Panc1 (cell line): Measurements from ENCODE around the gene USP30. TPM values are rescaled to one million over a fixed set of nuclear protein-coding genes. Genes with fewer than 3 reads are reported as not detected.
A peak's percentile ranks its signal among the peaks of the same experiment; 100 is the strongest.

Experiments
- ATAC-seq: fragments of 200-7000 bp; cut with Tn5 transposase; 2 replicates; pipeline ENCODE4 v1.9.1; 2020; ENCODE audit warnings: mild to moderate bottlenecking, moderate library complexity
- BruUV-seq: library from RNA; stranded (reverse); fragments of 400-500 nt; replicated peaks from 2 replicates; lab custom pipeline; 2021; lab: Mats Ljungman, UMichigan
- CTCF ChIA-PET: fragments of 300-600 bp; sonication (Branson Sonifier 250); formaldehyde crosslinking; loops from one replicate; lab custom pipeline; 2022; ENCODE audit warnings: antibody characterized with exemption; lab: Charles Lee
- POLR2A ChIA-PET: fragments of 300-600 bp; sonication (Branson Sonifier 250); formaldehyde crosslinking; loops from one replicate; lab custom pipeline; 2022; ENCODE audit warnings: antibody characterized with exemption; lab: Charles Lee
- DNase-seq: peaks from one replicate; pipeline ENCODE4 v3.0.0-alpha.2; 2010; ENCODE audit warnings: low read depth, low spot score
- H3K27ac ChIP-seq: 2 replicates; pipeline ENCODE4 v1.5.1; 2011; ENCODE audit warnings: mild to moderate bottlenecking, low read length, inconsistent platforms
- H3K27me3 ChIP-seq: fragments of 200-500 bp; sonication (Bioruptor generic); 2 replicates; pipeline ENCODE4 v1.6.0; 2014; ENCODE audit warnings: low read length, inconsistent platforms; ENCODE audit not compliant: control insufficient read depth, insufficient read depth
- H3K36me3 ChIP-seq: fragments of 200-500 bp; sonication (Bioruptor generic); 2 replicates; pipeline ENCODE4 v1.5.1; 2014; ENCODE audit warnings: inconsistent platforms, mild to moderate bottlenecking, low read length, moderate library complexity; ENCODE audit not compliant: control insufficient read depth, insufficient read depth
- H3K4me1 ChIP-seq: 2 replicates; pipeline ENCODE4 v1.5.1; 2011; ENCODE audit warnings: inconsistent platforms, mild to moderate bottlenecking, low read length, moderate library complexity; ENCODE audit not compliant: control insufficient read depth, insufficient read depth
- H3K4me3 ChIP-seq, 2 experiments: 2 replicates each; pipeline ENCODE4 v1.5.1; 2011 to 2012; ENCODE audit warnings: low read depth in 2 of 2, low read length in 2 of 2, mild to moderate bottlenecking in 2 of 2, inconsistent platforms in 1 of 2, moderate library complexity in 1 of 2
- H3K9me3 ChIP-seq: fragments of 200-500 bp; sonication (Bioruptor generic); 2 replicates; pipeline ENCODE4 v1.5.1; 2014; ENCODE audit warnings: low read depth, mild to moderate bottlenecking, inconsistent platforms, low read length, moderate library complexity; ENCODE audit not compliant: control insufficient read depth, insufficient read depth
- CTCF ChIP-seq: fragments of 450-650 bp; IDR thresholded peaks from 2 replicates; pipeline ENCODE4 v1.5.1; 2017; ENCODE audit warnings: mild to moderate bottlenecking
- POLR2AphosphoS5 ChIP-seq: IDR thresholded peaks from 2 replicates; pipeline ENCODE4 v1.6.1; 2012; ENCODE audit warnings: mild to moderate bottlenecking, low read depth, low read length, moderate library complexity
- REST ChIP-seq, 2 experiments: IDR thresholded peaks; 2 replicates each; pipeline ENCODE4 v1.6.1; 2011 to 2012; ENCODE audit warnings: low read depth in 2 of 2, control low read depth in 1 of 2, low read length in 1 of 2, mild to moderate bottlenecking in 1 of 2, moderate library complexity in 1 of 2; ENCODE audit not compliant: insufficient read depth in 1 of 2
- SIN3A ChIP-seq: IDR thresholded peaks from 2 replicates; pipeline ENCODE4 v1.6.1; 2012; ENCODE audit warnings: low read depth, mild to moderate bottlenecking, low read length, moderate library complexity, borderline replicate concordance; ENCODE audit not compliant: insufficient read depth
- TCF7L2 ChIP-seq: IDR thresholded peaks from 2 replicates; pipeline ENCODE4 v1.6.1; 2011; ENCODE audit warnings: mild to moderate bottlenecking, low read depth, low read length, inconsistent platforms
- in situ Hi-C: cut with HindIII; loops from 2 replicates; pipeline ENCODE4 v1.10.0; 2016; ENCODE audit warnings: low sequenced_read_pairs, low pct_unique_long_range_greater_than_20kb
- intact Hi-C: fragments of 100-400 bp; cut with micrococcal nuclease; formaldehyde crosslinking; loops from one replicate; pipeline ENCODE4 v1.10.0; 2022; ENCODE audit not compliant: unreplicated experiment
- total RNA-seq: library from RNA; stranded (reverse); gene quantifications from one replicate; pipeline ENCODE4 v1.2.1, GENCODE V29; 2021; ENCODE audit not compliant: unreplicated experiment

The USP30 gene
- total RNA-seq, 1 experiment from 2014 or later = 5.7 TPM

GRCh38 chr12:109099431-109100020, 47.1 kb downstream of the USP30 start:
- ChIA-PET POLR2A (interaction anchor here (0.7 kb wide), 1 partner anchor 9 kb away, joined by 4 read pairs; no protein-coding TSS in a partner anchor), CTCF (interaction anchor here (1.4 kb wide), 1 partner anchor 12 kb away, joined by 3 read pairs; no protein-coding TSS in a partner anchor)
- no peak for TF ChIP-seq REST (IDR thresholded peaks at IDR 0.05; ENCODE audit: insufficient read depth in 1 of 2, low read depth in 2 of 2, low read length in 1 of 2)
- no peak for ATAC-seq
- H3K4me1 ChIP-seq = peaks cover 7% of the 10 kb centered on the region
- no peaks in the 10 kb centered on the region for H3K27me3 ChIP-seq
- no peaks in the 10 kb centered on the region for H3K9me3 ChIP-seq
- intact Hi-C loops (loop anchor here (10.0 kb wide), 2 partner anchors 145 to 245 kb away; partner anchors contain the start of gene SSH1), in situ Hi-C loops (no loop called here)
- DNase-seq = no peak
- peaks cover 11% of the 10 kb centered on the region for H3K36me3 ChIP-seq
- peak overlapping the region; percentile 86; the same call in 1 of the 2 replicates for H3K27ac ChIP-seq
- TSS peak; percentile 73 for BruUV-seq
- H3K4me3 ChIP-seq = peak overlapping the region in 1 of 2 experiments; percentile 84; a peak in 3 of 4 replicates

- H3K4me1 ChIP-seq = peaks cover 7% of the 10 kb centered on the region
- BruUV-seq = no TSS peak
- no peaks in the 10 kb centered on the region for H3K9me3 ChIP-seq
- H3K4me3 ChIP-seq = no peak overlapping the region
- peaks cover 11% of the 10 kb centered on the region for H3K36me3 ChIP-seq
- DNase-seq (no peak), ATAC-seq (no peak)
- in situ Hi-C loops (no loop called here), intact Hi-C loops (no loop called here)
- H3K27me3 ChIP-seq = no peaks in the 10 kb centered on the region
- TF ChIP-seq SIN3A = no peak
- ChIA-PET POLR2A (no interaction called here), CTCF (no interaction called here)
- H3K27ac ChIP-seq = no peak overlapping the region
Measured at GRCh38 chr12:109100741-109101140, 48.4 kb downstream of the USP30 start.

- TF ChIP-seq CTCF = no peak
- TF ChIP-seq POLR2AphosphoS5 = no peak
- TF ChIP-seq TCF7L2 = no peak
- Histone ChIP-seq H3K27ac (no peak overlapping the region), H3K27me3 (no peaks in the 10 kb centered on the region), H3K9me3 (no peaks in the 10 kb centered on the region), H3K4me3 (no peak overlapping the region), H3K36me3 (peaks cover 11% of the 10 kb centered on the region), H3K4me1 (peaks cover 7% of the 10 kb centered on the region)
- ATAC-seq (no peak), DNase-seq (no peak)
- ChIA-PET POLR2A (no interaction called here), CTCF (interaction anchor here (0.7 kb wide), 1 partner anchor 9 kb away, joined by 3 read pairs; no protein-coding TSS in a partner anchor)
- in situ Hi-C loops = no loop called here
- intact Hi-C loops = no loop called here
- no TSS peak for BruUV-seq
Measured at GRCh38 chr12:109102491-109102890, 50.1 kb downstream of the USP30 start.
